ENCODE measurements around the gene NHLH1.
A peak's percentile ranks its signal among the peaks of the same experiment; 100 is the strongest.
"Not testable (repeated sequence)": the region's sequence is repeated elsewhere in the genome, so short reads cannot be mapped to it uniquely, and the experiment has no call there.

Gene NHLH1

GRCh38 chr1:160375788-160376524, 9.1 kb downstream of the NHLH1 start:
- no peak for DNase-seq (ENCODE audit: low read depth)
- H3K4me3 ChIP-seq (replicated peaks; ENCODE audit: low read depth, low read length) = no peak overlapping the region
- TF ChIP-seq CTCF (IDR thresholded peaks at IDR 0.05; ENCODE audit: low read length, missing control alignments) = no peak

- TF ChIP-seq CTCF (IDR thresholded peaks at IDR 0.05; ENCODE audit: low read length, missing control alignments) = peak; percentile 100
- no peak overlapping the region for H3K4me3 ChIP-seq (replicated peaks; ENCODE audit: low read depth, low read length)
- DNase-seq (ENCODE audit: low read depth) = peak; percentile 81
Observed at GRCh38 chr1:160376525-160377131, 9.8 kb downstream of the NHLH1 start.

GRCh38 chr1:160377585-160378206, 10.8 kb downstream of the NHLH1 start:
- TF ChIP-seq CTCF (IDR thresholded peaks at IDR 0.05; ENCODE audit: low read length, missing control alignments) = no peak
- no peak overlapping the region for H3K4me3 ChIP-seq (replicated peaks; ENCODE audit: low read depth, low read length)
- DNase-seq (ENCODE audit: low read depth) = peak; percentile 10

DNA sequence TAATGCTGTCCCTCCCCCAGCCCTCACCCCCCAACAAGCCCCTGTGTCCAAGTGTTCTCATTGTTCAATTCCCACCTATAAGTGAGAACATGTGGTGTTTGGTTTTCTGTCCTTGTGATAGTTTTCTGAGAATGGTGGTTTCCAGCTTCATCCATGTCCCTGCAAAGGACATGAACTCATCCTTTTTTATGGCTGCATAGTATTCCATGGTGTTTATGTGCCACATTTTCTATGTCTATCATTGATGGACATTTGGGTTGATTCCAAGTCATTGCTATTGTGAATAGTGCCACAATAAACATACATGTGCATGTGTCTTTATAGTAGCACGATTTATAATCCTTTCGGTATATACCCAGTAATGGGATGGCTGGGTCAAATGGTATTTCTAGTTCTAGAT, 17.9 kb downstream of the NHLH1 start:
- not testable (repeated sequence) for H3K4me3 ChIP-seq (replicated peaks; ENCODE audit: low read depth, low read length); DNase-seq (ENCODE audit: low read depth)

GRCh38 chr1:160388406-160388805, 21.5 kb downstream of the NHLH1 start:
- H3K4me3 ChIP-seq (replicated peaks; ENCODE audit: low read depth, low read length); DNase-seq (ENCODE audit: low read depth): not testable (repeated sequence)

- TF ChIP-seq CTCF (IDR thresholded peaks at IDR 0.05; ENCODE audit: low read length, missing control alignments) = no peak
- no peak for DNase-seq (ENCODE audit: low read depth)
Observed at GRCh38 chr1:160394673-160395072, 27.8 kb downstream of the NHLH1 start.

GRCh38 chr1:160397651-160398050, 30.8 kb downstream of the NHLH1 start:
- no peak overlapping the region for H3K4me3 ChIP-seq (replicated peaks; ENCODE audit: low read depth, low read length)
- no peak for DNase-seq (ENCODE audit: low read depth)
- TF ChIP-seq CTCF (IDR thresholded peaks at IDR 0.05; ENCODE audit: low read length, missing control alignments) = no peak

More at GRCh38 chr1:160394673-160395072, 27.8 kb downstream of the NHLH1 start:
- no peak overlapping the region for H3K4me3 ChIP-seq (replicated peaks; ENCODE audit: low read depth, low read length)

- TF ChIP-seq CTCF (IDR thresholded peaks at IDR 0.05; ENCODE audit: low read length, missing control alignments) = no peak
- H3K4me3 ChIP-seq (replicated peaks; ENCODE audit: low read depth, low read length) = no peak overlapping the region
- no peak for DNase-seq (ENCODE audit: low read depth)
Observed at GRCh38 chr1:160398823-160399222, 32.0 kb downstream of the NHLH1 start.
